Kidney glomerular epithelial cell (primary cell): ENCODE measurements around the gene PLP2.

Experiments used
- DNase-seq: peaks from one replicate; lab custom pipeline; 2025; lab: John Stamatoyannopoulos, UW

The PLP2 gene

GRCh38 chrX:49209434-49210251 lies 37.9 kb downstream of the PLP2 start:
- DNase-seq: no peak

GRCh38 chrX:49210406-49210805 lies 38.7 kb downstream of the PLP2 start:
- DNase-seq: no peak

- no peak for DNase-seq
Observed at GRCh38 chrX:49211074-49211473, 39.4 kb downstream of the PLP2 start.

GRCh38 chrX:49212209-49212608 lies 40.5 kb downstream of the PLP2 start:
- DNase-seq: no peak

- DNase-seq: no peak
Observed at GRCh38 chrX:49212861-49213260, 41.2 kb downstream of the PLP2 start.

GRCh38 chrX:49214416-49214815 lies 42.7 kb downstream of the PLP2 start:
- no peak for DNase-seq

- DNase-seq: no peak
Observed at GRCh38 chrX:49214996-49215526, 43.4 kb downstream of the PLP2 start.

GRCh38 chrX:49220100-49220499 lies 48.4 kb downstream of the PLP2 start:
- DNase-seq: no peak

GRCh38 chrX:49221868-49222267 lies 50.2 kb downstream of the PLP2 start:
- DNase-seq: no peak
